C4-2B (cell line): ENCODE results near the gene COL4A1.

Experiments
- CTCF ChIP-seq: fragments of 450-650 bp; conservative IDR thresholded peaks from 2 replicates; pipeline ENCODE4 v1.5.1; 2017; ENCODE audit warnings: mild to moderate bottlenecking
- ZFX ChIP-seq: fragments of 450-650 bp; IDR thresholded peaks from 2 replicates; pipeline ENCODE4 v1.6.1; 2017

DNA sequence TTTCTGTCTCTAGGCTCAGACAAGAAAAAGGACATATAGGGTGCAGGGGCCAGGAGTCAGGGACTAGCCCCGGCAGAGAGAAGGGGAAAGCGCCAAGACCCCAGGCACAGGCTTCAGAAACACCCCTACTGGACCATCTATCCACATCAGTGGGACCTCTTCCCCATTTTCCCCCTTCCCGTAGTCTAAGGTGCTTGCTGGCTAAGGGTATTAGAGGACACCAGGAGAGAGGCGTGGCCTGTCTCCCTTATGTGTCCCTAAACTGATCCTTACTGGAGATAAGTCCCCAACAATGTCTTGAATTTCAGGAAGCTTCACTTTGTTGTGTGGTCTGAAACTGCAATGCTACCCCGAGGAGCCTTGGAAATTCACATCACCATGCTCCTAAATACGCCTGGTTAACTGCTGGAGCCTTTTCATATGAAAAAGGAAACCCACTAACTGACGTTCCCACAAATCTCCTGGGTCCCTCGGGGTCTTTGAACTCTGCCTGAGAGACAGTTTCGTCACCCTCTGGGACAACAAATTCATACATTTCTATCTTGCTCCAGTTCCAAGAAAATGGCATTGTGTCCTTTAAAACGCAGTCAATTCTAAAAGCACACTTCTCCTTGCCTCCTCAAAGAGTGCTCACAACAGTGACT lies 197.7 kb downstream of the COL4A1 start:
- TF ChIP-seq CTCF, result peak; percentile 43
- TF ChIP-seq ZFX, result no peak
